ENCODE measurements around the gene VPS26B. TPM values are rescaled to one million over a fixed set of nuclear protein-coding genes. Genes with fewer than 3 reads are reported as not detected.

The VPS26B gene
- total and polyA plus RNA-seq, 2 experiments from 2014 or later, result 27.4 to 36.9 TPM

DNA sequence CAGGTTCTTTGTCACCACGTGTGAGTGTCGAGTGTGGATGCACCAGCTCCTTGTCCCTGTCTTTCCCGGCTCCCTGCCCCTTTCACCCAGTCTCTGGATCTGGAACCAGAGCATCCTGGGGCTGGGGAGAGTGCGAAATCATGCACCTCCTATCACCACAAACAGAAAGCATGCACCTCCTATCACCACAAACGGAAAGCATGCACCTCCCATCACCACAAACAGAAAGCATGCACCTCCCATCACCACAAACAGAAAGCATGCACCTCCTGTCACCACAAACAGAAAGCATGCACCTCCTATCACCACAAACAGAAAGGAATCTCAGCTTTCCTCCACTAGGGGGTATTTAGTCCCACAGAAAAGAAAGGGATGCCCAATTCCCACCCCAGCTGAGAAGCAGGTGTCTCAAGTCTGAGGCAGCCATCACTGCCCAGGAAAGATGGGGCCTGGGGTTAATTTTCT, 45.8 kb downstream of the VPS26B start:
- no peak for TF ChIP-seq EZH2phosphoT487 (IDR thresholded peaks at IDR 0.05; ENCODE audit: insufficient read depth, low read depth)
- no peak for TF ChIP-seq EZH2 (IDR thresholded peaks at IDR 0.05; ENCODE audit: insufficient read depth, poor library complexity, severe bottlenecking)

DNA sequence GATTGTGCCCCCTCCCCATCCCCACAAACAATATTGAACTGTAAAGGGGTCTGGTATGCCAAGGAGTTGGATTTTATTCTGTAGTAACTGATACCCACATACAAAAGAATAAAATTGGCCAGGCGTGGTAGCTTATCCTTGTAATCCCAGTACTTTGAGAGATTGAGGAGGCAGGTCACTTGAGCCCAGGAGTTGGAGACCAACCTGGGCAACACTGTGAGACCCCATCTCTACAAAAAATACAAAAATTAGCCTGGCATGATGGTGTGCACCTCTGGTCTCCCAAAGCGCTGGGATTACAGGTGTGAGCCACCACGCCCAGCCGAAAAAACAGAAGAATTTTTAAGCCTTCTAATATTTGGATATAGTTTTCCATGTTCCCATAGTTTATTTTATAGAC, 47.5 kb downstream of the VPS26B start:
- Histone ChIP-seq H4K20me1 (ENCODE audit: insufficient read depth) (no peaks in the 10 kb centered on the region), H2AFZ (no peak overlapping the region), H3K4me2 (ENCODE audit: unreplicated experiment) (no peak overlapping the region), H3K9me2 (ENCODE audit: insufficient read depth) (no peaks in the 10 kb centered on the region), H3F3A (ENCODE audit: insufficient read depth) (peaks cover 8% of the 10 kb centered on the region), H3K4me1 (ENCODE audit: insufficient read depth) (peaks cover 6% of the 10 kb centered on the region), H3K27me3 (replicated peaks; ENCODE audit: insufficient read depth) (peaks cover 56% of the 10 kb centered on the region), H3K9me3 (ENCODE audit: low read depth) (no peaks in the 10 kb centered on the region), H3K27ac (no peak overlapping the region), H3K4me3 (no peak overlapping the region), H3K79me2 (ENCODE audit: insufficient read depth) (no peaks in the 10 kb centered on the region), H3K36me3 (ENCODE audit: low read depth) (no peaks in the 10 kb centered on the region), H3K9ac (no peak overlapping the region)
- in situ Hi-C loops (cut with MboI), result no loop called here
- no peak for TF ChIP-seq EZH2 (IDR thresholded peaks at IDR 0.05; ENCODE audit: insufficient read depth, poor library complexity, severe bottlenecking)
- TF ChIP-seq EZH2phosphoT487 (IDR thresholded peaks at IDR 0.05; ENCODE audit: insufficient read depth, low read depth), result no peak
- WGBS, 2 experiments (ENCODE audit: low coverage in 1 of 2, low lambda C conversion rate in 2 of 2, missing lambda C conversion rate in 2 of 2), result 80% methylated on average over 4 of the region's 4 CpGs
- DNase-seq, result no peak

More for the DNA sequence above, 45.8 kb downstream of the VPS26B start:
- no peaks in the 10 kb centered on the region for H4K20me1 ChIP-seq (ENCODE audit: insufficient read depth)
- in situ Hi-C loops (cut with MboI), result no loop called here
- peaks cover 25% of the 10 kb centered on the region for H3F3A ChIP-seq (ENCODE audit: insufficient read depth)
- no peak overlapping the region for H3K4me3 ChIP-seq
- no peaks in the 10 kb centered on the region for H3K79me2 ChIP-seq (ENCODE audit: insufficient read depth)
- no peak overlapping the region for H3K4me2 ChIP-seq (ENCODE audit: unreplicated experiment)
- WGBS, 2 experiments (ENCODE audit: low coverage in 1 of 2, low lambda C conversion rate in 2 of 2, missing lambda C conversion rate in 2 of 2), result 44 to 52% methylated on average over 5 of the region's 5 CpGs
- H3K27me3 ChIP-seq (replicated peaks; ENCODE audit: insufficient read depth), result peaks cover 40% of the 10 kb centered on the region
- no peaks in the 10 kb centered on the region for H3K9me2 ChIP-seq (ENCODE audit: insufficient read depth)
- H3K4me1 ChIP-seq (ENCODE audit: insufficient read depth), result peaks cover 18% of the 10 kb centered on the region
- no peak overlapping the region for H2AFZ ChIP-seq
- no peak overlapping the region for H3K27ac ChIP-seq
- H3K9me3 ChIP-seq (ENCODE audit: low read depth), result no peaks in the 10 kb centered on the region
- no peak overlapping the region for H3K9ac ChIP-seq
- no peak for DNase-seq
- H3K36me3 ChIP-seq (ENCODE audit: low read depth), result no peaks in the 10 kb centered on the region

DNA sequence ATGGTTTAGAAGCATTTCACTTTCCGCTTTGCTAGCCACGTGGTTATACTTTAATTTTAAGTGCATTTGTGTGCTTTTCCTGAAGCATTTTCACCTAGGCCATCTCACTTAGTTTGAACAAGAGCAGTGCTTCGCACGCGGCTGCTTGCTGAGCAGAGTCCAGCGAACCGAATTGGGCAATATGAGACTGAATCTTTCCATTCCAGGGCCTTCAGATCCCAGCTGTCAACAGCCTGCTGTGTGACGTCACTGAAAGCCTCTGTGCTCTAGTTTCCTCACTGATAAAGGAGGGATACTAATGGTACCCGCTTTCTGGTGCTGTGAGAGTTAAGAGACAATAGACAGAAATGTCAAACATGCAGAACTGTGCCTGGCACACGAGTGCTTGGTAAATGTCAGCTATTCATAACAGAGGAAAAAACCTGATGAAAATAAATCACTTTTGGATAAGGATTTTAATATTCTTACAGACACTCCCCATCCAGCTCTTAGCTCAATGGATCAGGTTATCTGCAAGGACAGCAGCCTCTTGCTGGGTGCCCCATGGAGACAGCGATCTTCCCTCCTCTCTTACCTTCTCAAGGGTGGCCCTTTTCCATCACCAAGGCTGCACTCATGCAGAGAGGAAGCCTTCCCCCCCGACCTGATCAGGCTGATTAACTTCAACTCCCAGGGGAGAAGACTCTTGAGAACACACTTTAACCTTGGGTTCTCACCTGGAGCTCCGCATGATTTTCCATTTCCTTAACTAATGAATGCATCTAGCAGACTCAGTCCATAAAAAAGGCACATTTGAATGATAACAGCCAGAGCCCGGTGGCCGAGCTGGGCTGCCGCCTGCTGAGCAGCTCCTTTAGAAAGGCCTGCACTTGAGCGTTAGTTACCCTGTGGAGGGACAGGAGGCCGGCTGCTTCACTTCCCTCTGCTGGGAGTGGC, 48.2 kb downstream of the VPS26B start:
- H3K27ac ChIP-seq, result no peak overlapping the region
- H3K4me3 ChIP-seq, result no peak overlapping the region
- in situ Hi-C loops (cut with MboI), result no loop called here
- no peaks in the 10 kb centered on the region for H4K20me1 ChIP-seq (ENCODE audit: insufficient read depth)
- peaks cover 63% of the 10 kb centered on the region for H3K27me3 ChIP-seq (replicated peaks; ENCODE audit: insufficient read depth)
- peaks cover 1% of the 10 kb centered on the region; the same call in 1 of the 2 replicates for H3F3A ChIP-seq (ENCODE audit: insufficient read depth)
- no peaks in the 10 kb centered on the region for H3K79me2 ChIP-seq (ENCODE audit: insufficient read depth)
- H3K4me1 ChIP-seq (ENCODE audit: insufficient read depth), result no peaks in the 10 kb centered on the region
- no peak for TF ChIP-seq EZH2 (IDR thresholded peaks at IDR 0.05; ENCODE audit: insufficient read depth, poor library complexity, severe bottlenecking)
- H3K9me2 ChIP-seq (ENCODE audit: insufficient read depth), result no peaks in the 10 kb centered on the region
- no peak overlapping the region for H3K4me2 ChIP-seq (ENCODE audit: unreplicated experiment)
- DNase-seq, result peak; percentile 41
- 30 to 33% methylated on average over 18 of the region's 18 CpGs for WGBS, 2 experiments (ENCODE audit: low coverage in 1 of 2, low lambda C conversion rate in 2 of 2, missing lambda C conversion rate in 2 of 2)
- no peaks in the 10 kb centered on the region for H3K9me3 ChIP-seq (ENCODE audit: low read depth)
- H3K9ac ChIP-seq, result no peak overlapping the region
- H3K36me3 ChIP-seq (ENCODE audit: low read depth), result no peaks in the 10 kb centered on the region
- no peak overlapping the region for H2AFZ ChIP-seq

DNA sequence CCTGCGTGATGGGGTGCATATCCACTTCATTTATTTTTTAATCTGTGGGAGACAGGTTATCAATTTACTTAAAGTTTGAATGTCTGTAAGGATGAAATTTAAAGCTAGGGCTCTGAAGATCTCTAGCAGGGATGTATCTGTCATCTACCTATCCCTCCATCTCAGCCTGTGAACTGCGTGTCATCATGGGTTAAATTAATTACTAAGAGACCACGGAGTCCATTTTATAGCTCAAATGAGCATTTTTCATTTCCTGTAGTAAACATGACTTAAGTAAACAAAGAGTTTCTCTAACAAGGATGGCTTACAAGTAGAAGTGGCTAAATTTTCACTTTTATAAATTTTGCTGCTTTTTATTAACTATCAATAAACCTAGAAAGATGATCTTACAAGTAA, 48.8 kb downstream of the VPS26B start:
- H3K36me3 ChIP-seq (ENCODE audit: low read depth), result no peaks in the 10 kb centered on the region
- no peak overlapping the region for H2AFZ ChIP-seq
- H3K4me1 ChIP-seq (ENCODE audit: insufficient read depth), result no peaks in the 10 kb centered on the region
- H3K9ac ChIP-seq, result no peak overlapping the region
- no peaks in the 10 kb centered on the region for H3K9me3 ChIP-seq (ENCODE audit: low read depth)
- no peak for DNase-seq
- no peaks in the 10 kb centered on the region for H4K20me1 ChIP-seq (ENCODE audit: insufficient read depth)
- H3K27ac ChIP-seq, result no peak overlapping the region
- in situ Hi-C loops (cut with MboI), result no loop called here
- H3K9me2 ChIP-seq (ENCODE audit: insufficient read depth), result no peaks in the 10 kb centered on the region
- H3K79me2 ChIP-seq (ENCODE audit: insufficient read depth), result no peaks in the 10 kb centered on the region
- WGBS, 2 experiments (ENCODE audit: low coverage in 1 of 2, low lambda C conversion rate in 2 of 2, missing lambda C conversion rate in 2 of 2), result 26 to 32% methylated on average over 3 of the region's 3 CpGs
- TF ChIP-seq EZH2 (IDR thresholded peaks at IDR 0.05; ENCODE audit: insufficient read depth, poor library complexity, severe bottlenecking), result no peak
- H3K4me2 ChIP-seq (ENCODE audit: unreplicated experiment), result no peak overlapping the region
- peaks cover 70% of the 10 kb centered on the region for H3K27me3 ChIP-seq (replicated peaks; ENCODE audit: insufficient read depth)
- H3F3A ChIP-seq (ENCODE audit: insufficient read depth), result no peaks in the 10 kb centered on the region
- no peak overlapping the region for H3K4me3 ChIP-seq
